GM21737 (cell line): Measurements from ENCODE around the gene SEPTIN2.
"Not testable (repeated sequence)": the region's sequence is repeated elsewhere in the genome, so short reads cannot be mapped to it uniquely, and the experiment has no call there.

Experiments
- ATAC-seq: cut with Tn5 transposase; IDR thresholded peaks from one replicate; pipeline ENCODE4 v1.9.1; 2021; ENCODE audit warnings: mild to moderate bottlenecking, moderate library complexity; ENCODE audit not compliant: unreplicated experiment

SEPTIN2 gene

GRCh38 chr2:241286348-241287090 is 29.2 kb upstream of the SEPTIN2 start:
- no peak for ATAC-seq

GRCh38 chr2:241288324-241288888 is 27.3 kb upstream of the SEPTIN2 start:
- ATAC-seq, result no peak

- no peak for ATAC-seq
Observed at GRCh38 chr2:241289053-241289452, 26.7 kb upstream of the SEPTIN2 start.

- ATAC-seq, result no peak
Observed at GRCh38 chr2:241289597-241289996, 26.1 kb upstream of the SEPTIN2 start.

GRCh38 chr2:241291153-241291552 is 24.6 kb upstream of the SEPTIN2 start:
- ATAC-seq, result no peak

GRCh38 chr2:241291977-241292376 is 23.7 kb upstream of the SEPTIN2 start:
- ATAC-seq, result no peak

GRCh38 chr2:241293378-241293797 is 22.3 kb upstream of the SEPTIN2 start:
- ATAC-seq, result not testable (repeated sequence)

- ATAC-seq, result no peak
Observed at GRCh38 chr2:241295326-241296095, 20.2 kb upstream of the SEPTIN2 start.

- ATAC-seq, result no peak
Observed at GRCh38 chr2:241296767-241297166, 19.0 kb upstream of the SEPTIN2 start.

- no peak for ATAC-seq
Observed at GRCh38 chr2:241298673-241299072, 17.1 kb upstream of the SEPTIN2 start.

GRCh38 chr2:241300000-241300399 is 15.7 kb upstream of the SEPTIN2 start:
- ATAC-seq, result no peak

- ATAC-seq, result no peak
Observed at GRCh38 chr2:241302083-241302482, 13.6 kb upstream of the SEPTIN2 start.

- no peak for ATAC-seq
Observed at GRCh38 chr2:241302759-241303651, 12.7 kb upstream of the SEPTIN2 start.

GRCh38 chr2:241304039-241304670 is 11.6 kb upstream of the SEPTIN2 start:
- no peak for ATAC-seq

- ATAC-seq, result no peak
Observed at GRCh38 chr2:241307055-241307454, 8.7 kb upstream of the SEPTIN2 start.

GRCh38 chr2:241308267-241308666 is 7.5 kb upstream of the SEPTIN2 start:
- ATAC-seq, result no peak

GRCh38 chr2:241308832-241309500 is 6.8 kb upstream of the SEPTIN2 start:
- ATAC-seq, result no peak

- no peak for ATAC-seq
Observed at GRCh38 chr2:241309684-241310117, 6.0 kb upstream of the SEPTIN2 start.

GRCh38 chr2:241310917-241311566 is 4.7 kb upstream of the SEPTIN2 start:
- no peak for ATAC-seq
